Stimulated activated CD4-positive, alpha-beta T cell treated with anti-CD3 and anti-CD28 coated beads, Interleukin-2, amount 100 ng/mL, for 4 hours (primary cell): ENCODE measurements around the gene SH2D7.

ENCODE experiments used
- DNase-seq: peaks from one replicate; pipeline ENCODE4 v3.0.0-alpha.2; 2020; ENCODE audit warnings: low read depth

Gene SH2D7

DNA sequence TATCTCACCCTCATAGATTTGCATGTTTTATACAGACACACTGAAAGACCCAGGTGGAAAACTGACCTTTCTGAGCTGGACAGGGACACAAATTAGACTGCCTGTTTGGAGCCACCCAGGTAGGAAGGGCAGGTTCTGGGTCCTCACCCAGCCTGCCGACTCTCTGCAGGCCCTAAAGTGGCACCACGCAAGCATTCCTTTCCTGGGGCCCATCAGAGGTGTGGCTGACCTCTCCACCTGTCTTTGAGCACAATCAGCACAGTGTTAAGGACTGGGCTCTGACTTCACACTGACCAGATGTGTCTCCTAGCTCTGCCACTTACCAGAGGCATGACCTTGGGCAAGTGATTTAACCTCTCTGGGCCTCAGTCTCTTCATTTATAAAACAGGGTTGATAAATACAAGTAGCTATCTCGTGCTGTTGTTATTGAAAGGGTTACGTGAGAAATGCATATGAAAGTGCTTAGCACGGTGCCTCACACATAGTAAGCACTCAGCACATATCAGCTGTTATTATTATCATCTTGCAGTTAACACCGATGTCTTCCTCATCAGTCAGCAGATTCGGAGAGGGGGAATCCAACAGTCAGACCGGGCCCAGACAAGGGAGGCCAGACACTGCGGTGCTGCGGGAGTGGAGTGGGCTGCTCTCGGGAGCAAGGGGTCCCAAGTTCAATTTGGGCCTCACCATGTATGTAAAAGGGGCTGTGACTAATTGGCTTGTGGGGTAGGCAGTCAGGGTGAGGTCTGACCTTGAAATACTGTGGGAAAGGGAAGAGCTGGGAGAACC lies 12.9 kb upstream of the SH2D7 start:
- DNase-seq = no peak

DNA sequence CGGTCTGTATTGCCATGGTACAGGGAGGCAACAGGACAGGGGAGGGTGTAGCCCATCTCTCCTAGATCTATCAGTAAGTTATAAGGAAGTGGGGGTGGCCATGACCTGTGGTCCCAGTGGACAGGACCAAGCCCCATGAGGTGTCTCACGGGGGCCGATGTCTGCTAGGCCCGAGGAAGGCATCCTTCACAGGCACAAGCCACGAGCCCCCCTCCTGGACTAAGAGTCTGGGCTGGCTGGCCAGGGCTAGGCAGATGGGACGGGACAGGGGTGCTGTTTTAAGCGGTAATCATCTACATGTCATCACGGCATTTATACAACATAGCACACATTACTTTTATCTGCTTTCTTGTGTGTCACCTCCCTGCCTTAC lies 12.3 kb upstream of the SH2D7 start:
- DNase-seq = no peak

DNA sequence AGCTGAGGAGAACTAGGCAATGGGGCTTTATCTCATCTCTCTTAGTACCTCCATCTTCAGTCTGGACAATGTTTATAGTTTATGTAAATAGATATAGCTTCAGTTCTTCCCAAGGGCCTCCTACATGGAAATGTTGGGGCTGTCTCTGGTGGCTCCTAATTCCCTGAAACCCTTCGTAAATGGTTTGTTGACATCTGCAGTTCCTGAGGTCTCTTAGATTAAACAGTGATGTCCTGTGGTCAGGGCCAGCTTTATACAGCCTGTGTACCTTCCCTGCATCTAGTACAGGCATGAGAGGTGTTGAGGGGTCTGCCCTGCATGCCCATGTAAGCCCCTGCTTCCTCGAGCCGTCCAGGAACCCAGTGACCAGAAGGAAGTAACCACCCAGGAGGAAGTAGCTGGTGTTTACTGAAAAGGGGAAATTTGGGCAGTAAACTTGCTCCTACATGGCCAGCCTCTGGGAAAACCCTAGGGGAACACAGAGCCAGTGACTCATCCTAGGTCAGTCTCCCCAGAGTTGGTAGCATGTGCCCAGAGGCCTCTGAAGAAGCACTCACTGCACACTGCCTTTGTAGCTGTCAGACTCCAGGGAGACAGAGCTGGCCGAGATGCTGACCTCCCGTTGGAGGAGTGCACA lies 10.1 kb upstream of the SH2D7 start:
- no peak for DNase-seq

DNA sequence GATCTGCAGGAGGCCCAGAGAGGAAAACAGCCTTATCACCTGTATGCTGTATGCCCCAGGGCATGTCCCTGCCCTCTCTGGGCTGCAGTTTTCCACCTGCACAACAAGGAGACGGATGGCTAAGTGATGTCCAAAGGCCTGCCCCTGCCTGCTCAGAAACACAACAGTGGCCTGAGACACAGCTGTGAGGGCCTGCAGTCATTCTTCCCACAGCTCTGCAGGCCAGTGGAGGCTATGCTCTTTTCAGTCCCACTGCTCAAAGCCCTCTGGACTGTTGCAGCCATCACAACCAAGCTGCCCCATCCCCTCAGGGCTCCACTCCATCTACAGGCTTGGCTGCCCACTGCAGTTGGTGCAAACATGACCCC lies 9.6 kb upstream of the SH2D7 start:
- DNase-seq = no peak

DNA sequence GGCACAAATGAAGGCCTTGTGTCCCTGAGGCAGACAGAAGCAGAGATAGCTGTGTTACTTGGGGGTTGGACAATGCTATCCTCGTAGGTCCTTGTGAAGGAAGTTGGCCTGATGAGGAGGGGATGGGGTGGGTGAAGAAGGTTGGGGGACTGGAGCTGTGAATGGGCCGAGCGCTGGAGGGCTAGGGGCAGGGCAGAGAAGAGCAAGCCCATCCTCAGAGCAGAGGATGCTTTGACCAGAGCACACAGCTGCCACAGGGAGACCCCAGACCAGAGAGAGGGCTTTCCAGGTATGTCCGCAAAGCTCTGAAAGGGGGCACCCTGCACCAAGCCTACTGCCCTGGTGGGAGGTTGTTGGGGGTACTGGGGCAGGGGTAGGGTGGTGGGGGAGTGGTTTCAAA lies 9.2 kb upstream of the SH2D7 start:
- DNase-seq = no peak

DNA sequence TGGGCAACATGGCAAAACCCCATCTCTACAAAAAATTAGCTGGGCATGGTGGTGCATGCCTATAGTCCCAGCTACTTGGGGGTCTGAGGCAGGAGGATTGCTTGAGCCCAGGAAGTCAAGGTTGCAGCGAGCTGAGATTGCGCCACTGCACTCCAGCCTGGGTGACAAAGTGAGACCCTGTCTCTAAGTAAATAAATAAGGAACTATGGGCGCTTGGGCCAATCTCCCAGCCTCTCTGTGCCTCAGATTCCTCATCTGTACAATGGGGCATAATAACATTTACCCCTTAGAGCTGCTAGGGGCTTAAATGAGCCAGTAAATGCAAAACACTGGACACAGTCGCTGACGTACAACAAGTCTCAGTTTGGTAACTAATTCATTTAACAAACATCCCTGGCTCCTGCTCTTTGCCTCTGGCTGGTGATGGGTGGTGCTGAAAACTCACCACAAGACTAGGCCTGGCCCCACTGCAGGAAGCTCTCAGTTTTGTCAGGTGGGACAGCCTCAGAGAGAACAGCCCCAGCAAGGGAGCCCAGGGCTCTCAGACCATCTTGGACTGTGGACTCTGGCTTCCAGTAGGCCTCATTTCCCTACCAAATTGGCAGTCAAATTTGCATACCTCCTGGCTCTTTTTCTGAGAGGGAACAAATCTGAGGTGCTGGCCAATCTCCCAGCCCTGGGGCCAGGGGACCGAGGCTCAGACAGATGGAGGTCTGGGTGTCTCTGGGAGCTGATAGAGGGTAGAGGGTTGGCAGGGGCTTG lies 8.5 kb upstream of the SH2D7 start:
- DNase-seq = no peak

DNA sequence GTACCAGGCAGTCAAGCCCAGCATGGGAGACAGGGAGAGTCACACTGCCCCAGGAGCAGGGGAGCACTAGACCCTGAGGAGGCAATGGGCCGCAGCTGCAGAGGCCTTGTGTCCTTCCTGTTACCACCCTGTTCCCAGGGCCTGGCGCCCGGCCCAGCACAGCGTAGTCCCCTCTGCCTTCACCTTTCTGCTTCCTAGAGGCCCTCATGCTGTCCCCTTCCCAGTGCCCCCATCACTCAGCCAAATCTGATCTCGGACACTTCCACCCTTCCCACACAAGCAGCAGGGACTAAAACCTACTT lies 8.0 kb upstream of the SH2D7 start:
- no peak for DNase-seq

DNA sequence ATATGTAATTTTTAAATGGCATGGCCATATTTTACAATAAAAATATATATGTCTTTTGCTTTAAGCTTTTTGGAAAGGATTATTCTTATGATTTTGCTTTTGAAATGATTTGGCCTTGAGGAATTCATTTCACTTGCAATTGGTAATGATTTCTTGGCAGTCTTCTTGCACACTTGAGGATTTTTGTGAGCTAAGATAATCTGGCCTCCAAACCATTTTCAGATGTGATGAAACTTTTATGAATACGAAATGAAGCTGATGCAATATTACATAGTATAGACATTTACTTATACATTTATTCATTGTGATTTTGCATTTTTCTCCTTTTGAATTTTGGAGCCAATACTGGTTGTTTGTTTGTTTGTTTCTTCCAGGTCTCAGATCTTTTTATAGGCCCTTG lies 6.4 kb upstream of the SH2D7 start:
- DNase-seq = no peak

DNA sequence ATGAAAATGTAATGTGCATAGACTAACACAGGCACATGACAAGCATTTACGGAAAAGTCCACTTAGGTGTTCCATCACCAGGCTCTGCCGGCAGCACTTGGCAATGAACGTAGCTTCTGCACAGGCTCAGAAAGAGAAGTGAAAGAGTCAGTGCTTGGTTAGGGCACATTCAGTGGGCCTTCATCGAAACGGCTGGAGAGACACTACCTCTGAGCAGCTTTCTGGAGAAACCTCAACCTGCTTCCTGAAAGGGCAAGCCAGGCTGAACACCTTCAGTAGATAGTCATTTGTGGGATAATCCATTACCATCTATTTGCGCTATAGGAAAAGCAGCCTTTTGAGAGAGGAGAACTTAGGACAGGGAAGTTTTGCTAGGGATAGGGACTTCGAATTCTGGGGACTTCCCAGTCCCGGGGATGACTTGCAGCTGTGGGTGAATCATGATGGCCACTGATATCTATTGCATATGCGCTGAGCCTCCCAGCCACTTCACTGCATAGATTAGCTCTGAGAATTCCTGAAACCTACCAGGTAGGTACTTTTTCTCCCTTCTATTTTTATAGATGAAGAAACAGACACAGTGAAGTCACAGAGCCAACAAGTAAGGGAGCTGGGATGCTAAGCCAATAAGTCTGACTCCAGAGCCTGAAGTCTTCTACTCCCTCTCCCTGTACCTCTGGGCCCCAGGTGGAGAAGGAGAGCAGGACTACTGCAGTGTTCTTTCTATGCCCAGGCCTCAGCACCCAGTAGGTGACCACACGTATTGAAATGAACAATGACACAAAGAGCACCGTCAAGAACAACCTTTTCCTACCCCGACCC lies 4.2 kb upstream of the SH2D7 start:
- no peak for DNase-seq

DNA sequence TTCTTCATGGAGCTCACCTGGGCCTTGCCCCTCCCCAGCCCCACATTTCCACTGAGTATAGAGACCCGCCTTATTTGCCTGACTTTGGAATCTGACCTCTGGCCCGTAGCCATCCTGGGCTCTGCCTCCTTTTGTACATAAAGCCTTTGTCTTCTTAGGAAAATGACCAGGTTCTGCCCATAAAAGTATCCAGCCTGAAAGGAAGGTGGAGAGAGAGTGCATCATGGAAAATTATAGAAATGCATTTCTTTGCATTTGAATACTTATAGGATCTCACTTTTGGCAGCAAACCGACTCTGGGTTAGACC lies 3.6 kb upstream of the SH2D7 start:
- DNase-seq = no peak

DNA sequence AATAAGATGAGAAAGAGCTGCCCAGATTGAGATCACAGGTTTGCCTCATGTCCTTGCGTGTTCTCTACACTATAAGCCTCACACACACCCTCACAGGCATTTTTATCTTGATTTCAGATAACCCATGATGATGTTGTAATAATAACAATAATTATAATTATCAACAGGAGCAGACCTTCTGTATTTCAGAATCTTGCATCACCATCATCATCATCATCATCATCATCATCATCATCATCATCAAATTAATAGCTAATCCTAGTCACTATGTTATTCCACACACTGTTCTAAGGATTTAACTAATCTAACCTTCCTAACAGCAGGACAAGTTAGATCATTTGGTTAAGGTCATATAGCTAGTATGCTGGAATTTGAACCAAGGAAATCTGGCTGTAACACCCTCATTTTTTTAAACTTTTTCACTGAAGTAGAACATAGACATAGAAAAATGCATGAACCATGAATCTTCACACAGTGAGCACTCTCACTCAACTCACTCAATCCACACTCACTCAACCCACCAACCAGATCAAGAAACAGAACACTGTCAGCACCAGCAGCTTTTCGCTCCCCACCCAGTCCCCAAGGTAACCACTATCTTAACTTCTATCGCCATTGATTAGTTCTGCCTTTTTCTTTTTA lies 1.8 kb upstream of the SH2D7 start:
- DNase-seq = no peak

DNA sequence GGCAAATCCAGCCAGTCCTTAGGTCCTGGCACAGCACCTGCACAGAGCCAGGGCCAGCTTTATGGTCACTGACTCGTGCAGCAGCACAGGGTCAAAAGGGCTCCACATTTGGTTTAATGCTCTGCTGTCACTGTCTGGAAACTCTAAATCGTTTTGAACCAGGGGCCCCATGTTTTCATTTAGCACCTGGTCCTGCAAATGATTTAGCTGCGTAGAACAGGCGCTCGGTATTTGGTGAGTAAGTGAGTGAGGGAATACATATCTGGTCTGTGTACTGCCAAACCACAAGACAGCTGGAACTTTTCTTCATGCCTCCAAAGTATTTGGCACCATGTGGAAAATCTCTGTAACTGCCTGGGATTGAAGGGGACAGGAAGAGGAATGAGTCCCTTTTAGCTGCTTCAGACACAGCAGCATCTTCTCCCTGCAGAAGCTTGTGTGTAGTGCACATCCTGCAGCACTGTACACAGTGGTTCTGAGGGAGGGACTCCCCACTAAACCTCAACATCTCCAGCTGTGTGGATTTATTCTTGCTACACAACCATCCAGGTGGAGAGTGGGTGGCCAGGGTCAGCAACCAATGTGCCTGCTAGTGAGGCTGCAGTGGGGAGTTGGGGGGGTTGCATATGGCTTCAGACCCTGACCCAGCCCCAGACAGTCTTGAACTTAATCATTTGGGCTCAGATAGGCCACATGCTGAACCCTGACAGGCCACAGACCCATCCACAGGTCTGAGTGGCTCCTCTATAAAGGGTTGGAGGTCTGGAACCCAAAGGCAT lies 1.1 kb downstream of the SH2D7 start:
- no peak for DNase-seq

DNA sequence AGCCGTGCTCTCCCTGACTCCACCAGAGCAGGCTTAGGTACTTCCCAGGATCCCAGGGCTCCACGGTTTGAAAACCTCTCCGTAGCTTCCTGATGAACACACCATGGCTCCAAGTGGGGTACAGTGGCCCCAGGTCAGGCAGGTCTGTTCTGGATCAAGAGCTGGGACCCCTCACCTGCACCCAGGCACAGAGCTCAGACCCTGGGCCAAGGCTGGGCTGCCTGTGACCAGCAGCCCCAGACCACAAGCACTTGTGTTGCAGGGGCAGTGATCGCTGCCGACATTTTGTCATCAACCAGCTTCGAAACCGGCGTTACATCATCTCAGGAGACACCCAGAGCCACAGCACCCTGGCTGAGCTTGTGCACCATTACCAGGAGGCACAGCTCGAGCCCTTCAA lies 5.3 kb downstream of the SH2D7 start:
- no peak for DNase-seq

DNA sequence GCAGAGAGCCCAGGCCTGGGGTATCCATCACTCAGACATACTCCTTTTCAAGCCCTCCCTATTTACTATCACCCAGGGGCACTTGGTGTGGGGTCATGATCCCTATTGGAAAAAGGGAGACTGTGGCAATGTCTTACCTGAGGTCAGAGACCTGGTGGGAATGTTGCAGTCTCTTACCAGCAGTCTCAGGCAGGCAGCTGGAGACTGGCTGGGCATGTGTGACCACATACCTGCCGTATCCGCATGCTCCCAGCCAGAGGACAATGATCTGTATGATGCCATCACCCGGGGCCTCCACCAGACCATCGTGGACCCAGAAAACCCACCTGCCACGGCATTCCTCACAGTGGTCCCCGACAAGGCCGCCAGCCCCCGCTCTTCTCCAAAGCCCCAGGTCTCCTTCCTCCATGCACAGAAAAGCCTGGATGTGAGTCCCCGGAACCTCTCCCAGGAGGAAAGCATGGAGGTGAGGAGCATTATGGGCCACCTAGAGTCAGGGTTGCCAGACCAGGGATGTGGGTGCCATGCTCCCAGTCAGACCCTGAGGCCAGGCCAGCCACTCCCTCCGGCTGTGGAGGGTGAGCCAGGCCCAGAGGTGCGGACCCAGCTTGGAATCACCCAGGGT lies 5.9 kb downstream of the SH2D7 start:
- no peak for DNase-seq

DNA sequence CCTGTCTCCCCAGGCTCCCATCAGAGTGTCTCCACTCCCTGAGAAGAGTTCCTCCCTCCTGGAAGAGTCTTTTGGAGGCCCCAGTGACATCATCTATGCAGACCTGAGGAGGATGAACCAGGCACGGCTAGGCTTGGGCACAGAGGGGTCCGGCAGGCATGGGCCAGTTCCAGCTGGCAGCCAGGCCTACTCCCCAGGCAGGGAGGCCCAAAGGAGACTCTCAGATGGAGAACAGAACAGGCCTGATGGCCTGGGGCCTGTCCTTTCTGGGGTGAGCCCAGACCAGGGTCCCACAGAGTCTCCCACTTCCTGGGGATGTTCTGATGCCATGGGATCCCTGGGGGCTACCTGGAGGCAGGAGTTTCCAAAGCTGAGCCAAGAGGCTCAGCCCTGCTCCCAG lies 8.5 kb downstream of the SH2D7 start:
- no peak for DNase-seq

DNA sequence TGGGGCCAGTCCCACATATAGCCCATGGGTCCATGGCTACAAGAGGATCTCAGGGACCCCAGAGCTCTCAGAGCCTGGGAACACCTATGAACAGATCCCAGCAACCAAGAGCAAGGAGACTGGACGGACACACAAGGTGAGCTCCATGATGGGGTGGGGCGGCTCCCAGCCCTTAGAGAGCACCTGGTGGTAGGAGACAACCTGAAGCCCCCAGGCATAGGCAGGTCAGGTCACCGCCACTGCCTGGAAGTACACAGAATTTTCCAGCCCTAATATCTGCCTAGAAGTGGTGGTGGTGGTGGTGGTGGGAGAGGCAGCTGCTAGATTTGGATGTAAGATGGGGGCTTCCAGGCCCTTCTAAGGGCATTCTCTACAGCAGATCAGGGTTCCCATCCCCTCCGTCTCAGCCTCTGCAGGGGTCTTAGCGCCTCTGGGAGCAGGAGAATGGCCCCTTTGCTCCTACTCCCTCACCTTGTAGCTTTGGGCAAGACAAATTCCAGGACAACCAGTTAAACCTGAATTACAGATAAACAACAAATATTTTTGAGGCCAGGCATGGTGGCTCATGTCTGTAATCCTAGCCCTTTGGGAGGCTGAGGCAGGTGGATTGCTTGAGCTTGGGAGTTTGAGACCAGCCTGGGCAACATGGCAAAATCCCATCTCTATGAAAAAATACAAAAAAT lies 9.2 kb downstream of the SH2D7 start:
- DNase-seq = no peak

DNA sequence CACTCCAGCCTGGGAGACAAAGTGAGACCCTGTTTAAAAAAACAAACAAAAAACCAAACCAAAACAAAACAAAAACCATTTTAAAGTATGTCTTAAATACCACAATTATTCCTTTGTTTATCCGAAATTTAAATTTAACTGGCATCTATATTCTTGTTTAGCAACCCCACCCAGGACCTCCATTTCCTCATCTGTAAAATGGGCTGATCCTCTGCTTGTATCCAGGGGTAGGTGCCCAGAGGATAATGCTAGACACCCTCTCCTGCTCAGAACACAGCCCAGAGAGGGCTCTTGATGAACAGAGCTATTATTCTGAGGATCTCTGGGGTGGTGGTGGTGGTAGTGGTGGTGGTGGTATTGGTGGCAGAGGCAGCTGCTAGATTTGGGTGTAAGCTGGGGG lies 9.8 kb downstream of the SH2D7 start:
- no peak for DNase-seq

DNA sequence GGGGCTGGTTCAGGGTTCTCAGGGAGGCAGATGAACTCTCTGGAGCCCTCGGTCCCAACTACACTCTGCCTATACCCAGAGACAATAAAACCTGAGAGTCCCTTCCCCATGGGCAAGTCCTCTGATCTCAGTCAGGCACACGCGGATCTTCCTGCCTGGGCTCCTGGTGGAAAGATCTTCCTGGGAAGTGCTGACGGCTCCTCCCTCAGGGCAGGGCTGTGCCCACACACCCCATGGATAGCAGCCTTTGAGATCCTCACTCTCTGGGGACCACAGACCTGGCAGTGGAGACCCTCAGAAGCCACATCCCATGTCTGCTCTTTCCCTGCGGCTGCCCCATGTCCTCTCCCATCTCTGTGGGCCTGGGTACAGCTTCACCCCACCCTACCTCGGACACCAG lies 10.4 kb downstream of the SH2D7 start:
- no peak for DNase-seq

DNA sequence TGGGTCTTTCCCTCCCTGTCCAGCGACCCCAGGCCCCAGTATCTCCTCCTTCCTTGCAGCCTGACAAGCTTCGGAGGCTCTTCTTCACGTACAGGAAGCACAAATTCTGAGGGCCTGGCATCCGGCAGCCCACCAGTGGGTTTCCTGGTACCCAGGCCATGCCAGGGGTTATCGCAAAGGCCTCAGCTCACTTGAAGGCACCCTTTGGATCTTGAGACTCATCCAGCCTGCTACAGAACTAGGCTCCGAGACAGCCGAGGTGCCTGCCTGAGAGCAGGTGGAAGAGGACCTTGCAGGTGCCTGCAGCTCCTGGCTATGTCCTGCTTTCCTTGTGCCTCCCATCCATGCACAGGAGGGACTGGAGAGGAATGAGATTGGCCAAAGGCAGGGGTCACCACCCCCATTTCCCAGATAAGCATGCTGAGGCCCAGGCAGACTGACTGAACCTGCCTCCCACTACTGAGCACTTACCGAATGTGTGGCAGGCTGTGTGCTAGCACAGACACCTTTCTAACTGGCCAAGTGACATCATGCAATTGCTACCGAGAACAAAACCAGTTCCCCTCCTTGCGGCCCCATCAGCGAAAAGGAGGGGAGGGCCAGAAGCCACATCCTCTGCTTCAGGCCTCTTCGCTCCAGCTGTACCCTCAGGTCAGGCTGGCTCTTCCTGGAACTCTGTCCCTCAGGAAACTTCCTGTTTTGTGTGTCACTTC lies 11.2 kb downstream of the SH2D7 start:
- peak; percentile 9 for DNase-seq

DNA sequence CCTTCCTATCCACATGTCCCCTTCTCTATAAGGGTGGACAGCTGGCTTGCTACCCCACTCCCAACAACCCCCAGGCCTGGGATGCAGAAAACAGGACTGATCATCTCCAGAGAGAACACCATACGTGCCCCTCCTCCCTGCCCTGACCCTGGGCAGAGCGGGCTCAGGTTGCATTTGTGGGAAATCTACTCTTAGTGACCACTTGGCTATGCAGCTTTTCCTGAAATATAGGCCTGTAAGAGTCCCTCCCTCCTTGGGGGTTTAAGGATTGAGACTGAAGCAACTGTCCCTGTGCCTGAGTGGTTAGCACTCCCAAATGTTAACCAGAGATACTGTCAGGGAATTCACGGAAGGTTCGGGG lies 11.7 kb downstream of the SH2D7 start:
- DNase-seq = no peak
